ENCODE data around the gene STX16.
"Not testable (repeated sequence)": the region's sequence is repeated elsewhere in the genome, so short reads cannot be mapped to it uniquely, and the experiment has no call there.

Gene STX16

GRCh38 chr20:58712806-58713731, 62.0 kb downstream of the STX16 start:
- DNase-seq, result no peak

- DNase-seq, result no peak
Observed at GRCh38 chr20:58713801-58714339, 62.8 kb downstream of the STX16 start.

DNA sequence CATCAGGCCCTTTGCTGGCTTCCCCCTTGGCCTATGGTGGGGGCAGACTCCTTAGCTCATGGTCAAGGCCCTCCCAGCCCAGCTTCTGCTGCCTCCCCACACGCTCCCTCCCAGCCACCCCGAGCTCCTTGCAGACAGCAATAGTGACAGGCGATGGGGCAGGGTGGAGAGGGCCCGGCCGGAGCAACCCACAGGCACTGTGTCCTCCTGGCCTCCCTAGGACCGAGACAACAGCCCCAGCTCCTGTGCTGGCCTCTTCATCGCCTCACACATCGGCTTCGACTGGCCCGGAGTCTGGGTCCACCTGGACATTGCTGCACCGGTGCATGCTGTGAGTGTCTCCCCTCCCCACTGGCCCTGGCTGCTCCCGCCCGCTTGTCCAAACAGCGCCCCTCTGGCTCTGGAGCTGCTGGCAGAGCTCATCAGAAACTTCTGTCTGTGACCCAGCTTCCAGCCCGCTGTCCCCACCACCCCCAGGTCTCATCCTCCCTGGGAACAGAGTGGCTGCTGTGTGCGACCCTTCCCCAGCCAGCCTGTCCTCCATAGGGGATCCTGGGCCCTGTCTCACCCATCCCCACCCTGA, 63.3 kb downstream of the STX16 start:
- no peak for DNase-seq

DNA sequence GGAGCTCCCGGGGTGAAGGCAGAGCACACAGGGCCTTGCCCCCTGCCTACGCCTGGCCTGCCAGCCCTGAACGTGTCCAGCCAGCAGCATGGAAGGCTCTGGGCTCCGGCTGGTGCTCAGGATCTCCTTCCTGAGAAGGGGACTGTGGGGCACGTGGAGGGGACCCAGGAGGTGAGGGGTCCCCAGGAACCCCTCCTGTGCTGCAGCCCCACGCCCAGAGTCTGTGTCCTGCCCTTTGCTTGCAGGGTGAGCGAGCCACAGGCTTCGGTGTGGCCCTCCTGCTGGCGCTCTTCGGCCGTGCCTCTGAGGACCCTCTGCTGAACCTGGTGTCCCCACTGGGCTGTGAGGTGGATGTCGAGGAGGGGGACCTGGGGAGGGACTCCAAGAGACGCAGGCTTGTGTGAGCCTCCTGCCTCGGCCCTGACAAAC, 63.9 kb downstream of the STX16 start:
- DNase-seq, result no peak

DNA sequence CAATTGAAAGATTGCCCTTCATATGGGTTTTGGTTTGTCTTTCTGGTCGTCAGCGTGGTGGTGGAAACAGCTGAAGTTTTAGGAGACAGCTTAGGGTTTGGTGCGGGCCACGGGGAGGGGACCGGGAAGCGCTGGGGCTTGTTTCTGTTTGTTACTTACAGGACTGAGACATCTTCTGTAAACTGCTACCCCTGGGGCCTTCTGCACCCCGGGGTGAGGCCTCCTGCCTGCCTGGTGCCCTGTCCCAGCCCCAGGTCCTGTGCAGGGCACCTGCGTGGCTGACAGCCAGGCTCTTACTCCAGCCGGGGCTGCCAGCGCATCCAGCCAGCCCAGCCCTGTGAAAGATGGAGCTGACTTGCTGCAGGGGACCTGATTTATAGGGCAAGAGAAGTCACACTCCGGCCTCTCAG, 64.3 kb downstream of the STX16 start:
- DNase-seq, result no peak

GRCh38 chr20:58715801-58716475, 64.9 kb downstream of the STX16 start:
- DNase-seq, result no peak

- DNase-seq, result no peak
Observed at GRCh38 chr20:58716476-58717277, 65.6 kb downstream of the STX16 start.

DNA sequence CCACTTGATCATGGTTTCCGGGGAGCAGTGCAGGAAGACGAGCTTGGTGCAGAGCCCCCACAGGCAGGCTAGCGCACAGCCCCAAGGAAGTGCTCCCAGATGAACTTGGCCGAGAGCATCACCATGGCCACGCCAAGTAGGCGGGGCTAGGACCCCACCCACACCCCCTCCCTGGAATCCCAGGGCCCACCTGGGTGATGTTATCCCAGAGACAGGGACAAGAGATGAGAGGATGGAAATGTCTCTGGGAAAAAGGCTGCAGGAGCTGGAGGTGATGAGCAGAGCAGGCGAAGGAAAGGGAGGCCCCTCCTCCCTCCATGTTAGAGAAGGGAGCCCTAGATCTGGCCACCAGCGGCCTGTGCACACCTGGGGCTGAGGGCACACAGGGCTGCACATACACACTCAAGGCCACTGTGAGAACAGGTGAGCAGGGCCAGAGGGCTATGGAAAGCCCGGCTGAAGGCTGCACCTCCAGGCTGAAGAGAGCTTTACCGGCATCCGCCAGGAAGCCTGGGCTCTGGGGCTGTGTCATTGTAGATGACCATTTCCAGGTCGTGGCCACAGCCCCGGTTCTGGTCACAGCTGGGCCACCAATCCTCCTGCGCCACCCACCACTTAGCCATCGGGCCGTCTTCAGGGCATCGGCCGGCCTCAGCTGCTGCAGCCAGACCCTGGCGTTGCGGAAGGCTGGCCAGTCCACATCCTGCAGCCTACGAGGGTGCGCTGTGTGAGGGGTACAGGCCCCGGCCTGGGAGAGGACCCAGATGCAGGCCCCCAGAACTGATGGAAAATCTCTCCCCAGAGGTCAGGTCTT, 66.4 kb downstream of the STX16 start:
- no peak for DNase-seq

GRCh38 chr20:58718121-58718563, 67.1 kb downstream of the STX16 start:
- DNase-seq, result no peak

GRCh38 chr20:58718729-58719128, 67.6 kb downstream of the STX16 start:
- no peak for DNase-seq

DNA sequence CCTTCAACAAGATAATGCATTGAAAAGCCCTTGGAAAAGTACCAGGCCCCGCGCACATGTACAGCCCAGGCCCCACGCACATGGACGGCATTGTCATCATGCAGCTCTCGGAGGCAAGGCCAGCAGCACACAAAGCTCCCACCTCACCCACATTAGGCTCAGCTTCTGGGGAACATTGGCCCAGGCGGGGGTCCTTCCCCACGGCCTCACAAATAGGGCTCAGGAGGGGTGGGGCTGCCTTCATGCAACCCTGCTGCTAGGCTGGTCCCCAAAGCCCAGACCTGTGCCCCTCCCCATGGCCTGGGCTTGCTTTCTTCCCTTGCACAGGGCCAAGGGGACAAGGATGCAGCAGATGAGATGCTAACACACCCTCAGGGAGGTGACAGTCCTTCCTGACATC, 68.2 kb downstream of the STX16 start:
- no peak for DNase-seq

DNA sequence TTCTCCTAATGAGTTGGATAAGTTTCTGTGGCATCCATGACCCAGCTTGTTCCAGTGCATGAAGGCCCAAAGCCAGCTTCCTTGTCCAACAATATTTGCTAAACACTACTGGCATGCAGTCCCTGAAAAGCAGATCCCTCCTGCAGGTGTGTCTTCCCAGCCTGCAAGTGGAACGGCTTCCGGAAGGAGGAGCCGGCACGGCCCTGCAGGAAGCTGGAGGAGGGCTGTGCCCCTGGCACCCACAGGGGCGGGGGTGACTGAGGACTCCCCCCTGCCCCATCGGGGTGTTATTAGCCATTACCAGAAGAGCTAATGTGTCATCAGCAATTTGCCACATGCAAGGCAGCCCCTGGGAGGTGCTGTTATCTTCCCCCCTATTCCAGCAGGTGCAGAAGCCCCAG, 68.9 kb downstream of the STX16 start:
- DNase-seq, result no peak

GRCh38 chr20:58720890-58721289, 69.8 kb downstream of the STX16 start:
- DNase-seq, result no peak

- no peak for DNase-seq
Observed at GRCh38 chr20:58721951-58722778, 71.1 kb downstream of the STX16 start.

GRCh38 chr20:58722877-58723627, 72.0 kb downstream of the STX16 start:
- DNase-seq, result no peak

GRCh38 chr20:58723628-58723984, 72.5 kb downstream of the STX16 start:
- no peak for DNase-seq

DNA sequence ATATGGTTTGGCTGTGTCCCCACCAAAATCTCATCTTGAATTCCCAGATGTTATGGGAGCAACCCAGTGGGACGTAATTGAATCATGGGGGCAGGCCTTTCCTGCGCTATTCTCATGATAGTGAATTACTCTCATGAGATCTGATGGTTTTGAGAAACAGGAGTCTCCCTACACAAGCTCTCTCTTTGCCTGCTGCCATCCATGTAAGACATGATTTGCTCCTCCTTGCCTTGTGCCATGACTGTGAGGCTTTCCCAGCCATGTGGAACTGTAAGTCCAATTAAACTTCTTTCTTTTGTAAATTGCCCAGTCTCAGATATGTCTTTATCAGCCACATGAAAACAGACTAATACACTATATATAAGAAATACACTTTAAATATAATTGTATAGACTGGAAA, 75.1 kb downstream of the STX16 start:
- not testable (repeated sequence) for DNase-seq
